Kidney (tissue), 14 donors: ENCODE results near the gene NCOA3. TPM values are rescaled to one million over a fixed set of nuclear protein-coding genes. Genes with fewer than 3 reads are reported as not detected.

Experiments used
- DNase-seq, 5 donors: peaks; one replicate each; pipeline ENCODE4 v3.0.0-alpha.2; 2013 to 2020
- FAIRE-seq: peaks from 2 replicates; lab custom pipeline; 2012; peaks lifted over from hg19 to GRCh38; lab: Jason Lieb, UNC
- H3K27ac ChIP-seq, 2 donors: one replicate each; pipeline ENCODE4 v1.7.0; 2013; ENCODE audit warnings: low read depth in 2 of 2, low read length in 2 of 2, inconsistent platforms in 1 of 2
- H3K27me3 ChIP-seq: one replicate; pipeline ENCODE4 v1.7.1; 2013; ENCODE audit warnings: low read length, inconsistent platforms; ENCODE audit not compliant: control insufficient read depth, insufficient read depth
- H3K36me3 ChIP-seq, 3 donors: one replicate each; pipeline versions ENCODE4 v1.7.0 to v1.7.1; 2013; ENCODE audit warnings: low read length in 3 of 3, control low read depth in 1 of 3, inconsistent platforms in 1 of 3; ENCODE audit not compliant: insufficient read depth in 3 of 3, control insufficient read depth in 2 of 3
- H3K4me1 ChIP-seq, 3 donors: one replicate each; pipeline versions ENCODE4 v1.7.0 to v1.7.1; 2013; ENCODE audit warnings: low read length in 3 of 3, inconsistent platforms in 1 of 3, low read depth in 1 of 3; ENCODE audit not compliant: control insufficient read depth in 2 of 3, insufficient read depth in 2 of 3
- H3K4me3 ChIP-seq, 3 donors: one replicate each; pipeline versions ENCODE4 v1.7.0 to v1.8.1; 2013; ENCODE audit warnings: low read length in 3 of 3, control low read depth in 1 of 3, inconsistent platforms in 1 of 3
- H3K9ac ChIP-seq, 3 donors: one replicate each; pipeline versions ENCODE4 v1.7.0 to v1.7.1; 2013; ENCODE audit warnings: low read length in 3 of 3, control low read depth in 1 of 3, inconsistent platforms in 1 of 3
- H3K9me3 ChIP-seq, 3 donors: one replicate each; pipeline versions ENCODE4 v1.7.0 to v1.7.1; 2013; ENCODE audit warnings: low read length in 3 of 3, control low read depth in 1 of 3, inconsistent platforms in 1 of 3; ENCODE audit not compliant: control insufficient read depth in 2 of 3, insufficient read depth in 1 of 3
- CTCF ChIP-seq: IDR thresholded peaks from 3 replicates; pipeline ENCODE4 v1.5.1; 2012; ENCODE audit warnings: mild to moderate bottlenecking, moderate library complexity, borderline replicate concordance; ENCODE audit not compliant: insufficient read depth; ENCODE audit errors: extremely low read depth
- intact Hi-C: fragments of 100-400 bp; cut with DNase I; formaldehyde crosslinking; loops from one replicate; pipeline ENCODE4 v1.11.1; 2022
- polyA plus RNA-seq: library from polyadenylated mRNA; stranded (reverse); fragments of 350-450 nt; fragmentation: Illumina TruSeq; extraction: RNeasy Lipid Tissue Mini Kit (QIAGEN cat#74804); gene quantifications from one replicate; pipeline ENCODE4 v1.2.3, GENCODE V29; 2014; ENCODE audit warnings: low read depth, low replicate concordance; ENCODE audit not compliant: insufficient read depth
- total RNA-seq: library from RNA; stranded (reverse); fragmentation: NEBNext Ultra II Directional; extraction: Animal tissue kit (Norgen Biotek cat#: 25700); gene quantifications from one replicate; pipeline ENCODE4 v1.2.1, GENCODE V29; 2021
- donor health status: control.
- donor health status: control.
- donor health status: control.
- donor health status: control.
- donor health status: control.
- donor health status: DM: yes; HTN: yes; CAD: no.
- donor health status: Normal renal cell carcinoma (clear cell type).

Gene NCOA3
- total and polyA plus RNA-seq, 2 donors from 2014 or later, result 4.9 to 38.8 TPM

GRCh38 chr20:47490795-47491194 is 10.9 kb upstream of the NCOA3 start:
- H3K36me3 ChIP-seq, result no peaks in the 10 kb centered on the region

GRCh38 chr20:47492284-47492683 is 9.4 kb upstream of the NCOA3 start:
- Histone ChIP-seq H3K9ac (no peak overlapping the region), H3K27ac (no peak overlapping the region), H3K36me3 (no peaks in the 10 kb centered on the region), H3K4me1 (peaks cover 0 to 12% (median 10%) of the 10 kb centered on the region in 3 donors), H3K9me3 (no peaks in the 10 kb centered on the region), H3K27me3 (no peaks in the 10 kb centered on the region), H3K4me3 (no peak overlapping the region)
- TF ChIP-seq CTCF, result no peak
- DNase-seq (no peak), FAIRE-seq (no peak)
- intact Hi-C loops, result no loop called here

More at GRCh38 chr20:47490795-47491194, 10.9 kb upstream of the NCOA3 start:
- H3K27me3 ChIP-seq, result no peaks in the 10 kb centered on the region
- FAIRE-seq (no peak), DNase-seq (no peak)
- intact Hi-C loops, result no loop called here
- no peak overlapping the region for H3K9ac ChIP-seq
- H3K9me3 ChIP-seq, result no peaks in the 10 kb centered on the region
- no peak for TF ChIP-seq CTCF
- H3K27ac ChIP-seq, result no peak overlapping the region
- peaks cover 0 to 12% (median 10%) of the 10 kb centered on the region in 3 donors for H3K4me1 ChIP-seq
- H3K4me3 ChIP-seq, result no peak overlapping the region

- FAIRE-seq, result peak; percentile 81
- H3K27ac ChIP-seq, result peak overlapping the region; percentile 7 to 67
- TF ChIP-seq CTCF, result no peak
- DNase-seq, result peak in 4 of 5 donors; percentile 59 to 89 (median 78)
- peaks cover 0 to 12% (median 10%) of the 10 kb centered on the region in 3 donors for H3K4me1 ChIP-seq
- peak overlapping the region in 1 of 3 donors; percentile 35 for H3K9ac ChIP-seq
- intact Hi-C loops, result no loop called here
- no peaks in the 10 kb centered on the region for H3K27me3 ChIP-seq
- H3K4me3 ChIP-seq, result peak overlapping the region in 2 of 3 donors; percentile 13 to 40
- no peaks in the 10 kb centered on the region for H3K36me3 ChIP-seq
- no peaks in the 10 kb centered on the region for H3K9me3 ChIP-seq
Measured at GRCh38 chr20:47493175-47493962, 8.3 kb upstream of the NCOA3 start.
